Cardiac muscle cell (in vitro differentiated cells and primary cell): Measurements from ENCODE around the gene RAB27B. TPM values are rescaled to one million over a fixed set of nuclear protein-coding genes. Genes with fewer than 3 reads are reported as not detected.

ENCODE experiments used
- DNase-seq, 2 donors: peaks; one replicate each; pipeline versions ENCODE4 v3.0.0 to v3.0.0-alpha.2; 2010 to 2017; ENCODE audit warnings: low read depth in 1 of 2, low spot score in 1 of 2
- H3K27ac ChIP-seq: fragments of 200-600 bp; sonication (generic); 2 replicates; pipeline ENCODE4 v1.5.1; 2016
- H3K27me3 ChIP-seq: fragments of 200-600 bp; sonication (generic); 2 replicates; pipeline ENCODE4 v1.6.0; 2016; ENCODE audit warnings: control low read depth
- H3K36me3 ChIP-seq: fragments of 200-600 bp; sonication (generic); 2 replicates; pipeline ENCODE4 v1.5.1; 2016; ENCODE audit warnings: control low read depth
- H3K4me1 ChIP-seq: fragments of 200-600 bp; sonication (generic); 2 replicates; pipeline ENCODE4 v1.8.1; 2017; ENCODE audit warnings: low read depth, mild to moderate bottlenecking, mixed run types
- H3K4me3 ChIP-seq: fragments of 200-600 bp; sonication (generic); 2 replicates; pipeline ENCODE4 v1.5.1; 2016; ENCODE audit warnings: mild to moderate bottlenecking
- H3K9me3 ChIP-seq: fragments of 200-600 bp; sonication (generic); 2 replicates; pipeline ENCODE4 v1.5.1; 2017; ENCODE audit warnings: low read depth, mild to moderate bottlenecking, control low read depth
- polyA plus RNA-seq: library from polyadenylated mRNA; unstranded; fragments of >200 nt; fragmentation: Nextera tagmentation; extraction: Ambion mirVana; gene quantifications from 2 replicates; pipeline ENCODE4 v1.2.1, GENCODE V29; 2016
- total RNA-seq: library from RNA; depleted of rRNA; stranded (reverse); fragments of >200 nt; gene quantifications from 2 replicates; pipeline ENCODE4 v1.2.3, GENCODE V29; 2016
- TF ChIP-seq, protein P1 (sequence below): IDR thresholded peaks from 2 replicates; pipeline ENCODE4 v1.5.1; 2012; ENCODE audit warnings: low read depth, mild to moderate bottlenecking, low read length

The RAB27B gene
- total and polyA plus RNA-seq, 2 experiments from 2014 or later: 0.09 to 0.71 TPM

DNA sequence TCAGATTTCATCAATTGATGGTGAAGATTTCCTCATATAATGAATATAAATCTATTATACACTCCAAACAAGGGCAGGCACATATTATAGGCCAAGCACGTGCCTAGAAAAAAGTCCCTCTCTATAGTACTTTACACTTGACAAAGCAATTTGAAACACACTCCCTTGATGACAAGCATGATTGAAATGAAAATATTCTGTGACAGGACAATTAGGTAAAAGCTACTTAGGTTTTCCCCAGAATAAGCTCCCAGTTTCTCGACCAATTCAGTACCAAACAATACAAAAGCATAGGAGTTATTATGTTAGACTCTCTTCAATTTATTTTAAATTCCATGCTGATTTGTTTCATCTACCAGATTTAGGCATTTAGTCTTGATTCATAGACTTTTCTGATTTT, 83.3 kb downstream of the RAB27B start:
- no peak overlapping the region for H3K4me3 ChIP-seq
- TF ChIP-seq, protein P1, sequence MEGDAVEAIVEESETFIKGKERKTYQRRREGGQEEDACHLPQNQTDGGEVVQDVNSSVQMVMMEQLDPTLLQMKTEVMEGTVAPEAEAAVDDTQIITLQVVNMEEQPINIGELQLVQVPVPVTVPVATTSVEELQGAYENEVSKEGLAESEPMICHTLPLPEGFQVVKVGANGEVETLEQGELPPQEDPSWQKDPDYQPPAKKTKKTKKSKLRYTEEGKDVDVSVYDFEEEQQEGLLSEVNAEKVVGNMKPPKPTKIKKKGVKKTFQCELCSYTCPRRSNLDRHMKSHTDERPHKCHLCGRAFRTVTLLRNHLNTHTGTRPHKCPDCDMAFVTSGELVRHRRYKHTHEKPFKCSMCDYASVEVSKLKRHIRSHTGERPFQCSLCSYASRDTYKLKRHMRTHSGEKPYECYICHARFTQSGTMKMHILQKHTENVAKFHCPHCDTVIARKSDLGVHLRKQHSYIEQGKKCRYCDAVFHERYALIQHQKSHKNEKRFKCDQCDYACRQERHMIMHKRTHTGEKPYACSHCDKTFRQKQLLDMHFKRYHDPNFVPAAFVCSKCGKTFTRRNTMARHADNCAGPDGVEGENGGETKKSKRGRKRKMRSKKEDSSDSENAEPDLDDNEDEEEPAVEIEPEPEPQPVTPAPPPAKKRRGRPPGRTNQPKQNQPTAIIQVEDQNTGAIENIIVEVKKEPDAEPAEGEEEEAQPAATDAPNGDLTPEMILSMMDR: no peak

DNA sequence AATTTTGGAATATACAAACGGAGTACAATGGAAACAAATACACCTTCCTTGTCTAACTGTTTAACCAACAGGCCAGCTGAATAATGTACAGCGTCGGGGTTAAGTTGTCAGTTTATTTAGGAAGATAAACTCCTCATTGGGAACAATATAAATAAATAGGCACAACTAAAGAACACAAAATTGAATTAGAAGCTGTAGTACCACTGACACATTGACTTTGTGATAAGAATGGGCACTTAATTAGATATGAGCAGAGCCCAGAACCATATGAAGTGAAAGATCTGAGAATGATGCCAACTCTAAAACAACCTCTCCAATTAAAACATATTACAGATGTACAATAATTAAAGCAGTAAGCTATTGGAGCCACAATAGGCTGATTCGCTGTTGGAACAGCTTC, 86.5 kb downstream of the RAB27B start:
- DNase-seq: no peak
- TF ChIP-seq, protein P1: no peak
- Histone ChIP-seq H3K27me3 (no peaks in the 10 kb centered on the region), H3K4me1 (no peaks in the 10 kb centered on the region), H3K4me3 (no peak overlapping the region), H3K36me3 (no peaks in the 10 kb centered on the region), H3K9me3 (no peaks in the 10 kb centered on the region), H3K27ac (no peak overlapping the region)

More for the DNA sequence above, 83.3 kb downstream of the RAB27B start:
- DNase-seq: no peak
- Histone ChIP-seq H3K4me1 (no peaks in the 10 kb centered on the region), H3K36me3 (no peaks in the 10 kb centered on the region), H3K27me3 (no peaks in the 10 kb centered on the region), H3K9me3 (no peaks in the 10 kb centered on the region), H3K27ac (no peak overlapping the region)

DNA sequence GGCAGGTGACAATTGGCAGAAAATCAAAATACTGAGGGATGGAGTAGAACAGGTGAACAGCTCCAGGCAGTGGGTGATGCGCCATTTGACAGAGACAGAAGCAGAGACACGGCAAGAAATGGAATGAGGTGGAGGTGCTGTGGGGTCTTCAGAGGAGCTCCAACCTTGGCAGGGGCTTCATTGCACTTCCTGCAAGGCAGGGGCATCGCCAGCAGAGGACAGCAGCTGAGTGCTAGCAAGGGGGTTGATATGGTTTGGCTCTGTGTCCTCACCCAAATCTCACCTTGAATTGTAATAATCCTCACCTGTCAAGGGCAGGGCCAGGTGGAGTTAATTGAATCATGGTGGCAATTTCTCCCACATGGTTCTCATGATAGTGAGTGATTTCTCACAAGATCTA, 88.2 kb downstream of the RAB27B start:
- TF ChIP-seq, protein P1: no peak
- no peak for DNase-seq
- no peaks in the 10 kb centered on the region for H3K9me3 ChIP-seq

DNA sequence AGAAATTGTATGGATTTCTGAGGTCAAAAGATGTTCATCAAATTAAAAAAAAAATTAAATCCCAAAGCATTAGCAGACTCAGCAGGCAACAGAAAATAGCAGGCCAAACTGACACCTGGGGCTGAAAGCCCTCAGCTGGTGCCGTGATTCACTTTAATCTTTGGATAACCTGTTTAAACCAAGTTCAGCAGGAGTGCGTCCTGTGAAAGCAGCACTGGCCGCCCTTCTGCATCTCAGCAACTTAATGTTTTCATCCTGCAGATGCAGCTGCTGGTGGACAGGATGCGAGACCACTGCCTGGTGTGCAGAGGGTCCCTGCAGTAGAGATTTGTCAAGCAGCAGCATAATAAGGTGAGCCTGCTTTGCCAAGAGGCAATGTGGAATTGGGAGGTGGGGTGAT, 89.8 kb downstream of the RAB27B start:
- Histone ChIP-seq H3K36me3 (no peaks in the 10 kb centered on the region), H3K27me3 (no peaks in the 10 kb centered on the region), H3K9me3 (no peaks in the 10 kb centered on the region), H3K4me3 (no peak overlapping the region), H3K4me1 (no peaks in the 10 kb centered on the region), H3K27ac (no peak overlapping the region)
- TF ChIP-seq, protein P1: no peak
- DNase-seq: no peak

More for the DNA sequence above, 88.2 kb downstream of the RAB27B start:
- H3K27ac ChIP-seq: no peak overlapping the region
- H3K27me3 ChIP-seq: no peaks in the 10 kb centered on the region
- H3K4me1 ChIP-seq: no peaks in the 10 kb centered on the region
- H3K4me3 ChIP-seq: no peak overlapping the region
- no peaks in the 10 kb centered on the region for H3K36me3 ChIP-seq

DNA sequence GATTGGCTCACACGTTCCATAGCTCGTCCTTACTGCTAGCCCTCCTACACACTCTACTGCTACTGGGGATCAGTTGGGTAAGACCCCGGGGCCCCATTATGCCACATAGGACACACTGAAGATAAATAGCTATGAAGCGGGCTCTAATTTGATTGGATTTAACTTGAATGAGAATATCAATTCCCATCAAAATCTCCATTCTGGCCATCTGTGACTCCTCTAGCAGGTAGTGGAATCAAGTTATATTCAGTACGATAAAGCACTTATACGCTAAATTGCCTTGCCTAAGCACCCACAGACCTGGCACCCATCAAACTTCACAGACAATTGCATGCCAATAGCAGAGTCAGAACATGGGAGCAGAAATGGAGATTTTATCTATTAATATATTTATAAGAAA, 91.1 kb downstream of the RAB27B start:
- Histone ChIP-seq H3K27ac (no peak overlapping the region), H3K27me3 (no peaks in the 10 kb centered on the region), H3K4me3 (no peak overlapping the region), H3K36me3 (no peaks in the 10 kb centered on the region), H3K9me3 (no peaks in the 10 kb centered on the region), H3K4me1 (no peaks in the 10 kb centered on the region)
- TF ChIP-seq, protein P1: no peak
- no peak for DNase-seq
